GM19324 (cell line): ENCODE measurements around the gene MEIS1.

Experiments used
- ATAC-seq: cut with Tn5 transposase; IDR thresholded peaks from one replicate; pipeline ENCODE4 v1.9.1; 2021; ENCODE audit warnings: mild to moderate bottlenecking, moderate library complexity; ENCODE audit not compliant: unreplicated experiment, low FRiP score

MEIS1 gene

GRCh38 chr2:66497431-66498288, 62.7 kb downstream of the MEIS1 start:
- no peak for ATAC-seq

- no peak for ATAC-seq
Measured at GRCh38 chr2:66498289-66498975, 63.5 kb downstream of the MEIS1 start.

- ATAC-seq: no peak
Measured at GRCh38 chr2:66501267-66501666, 66.3 kb downstream of the MEIS1 start.

GRCh38 chr2:66506265-66506664, 71.3 kb downstream of the MEIS1 start:
- ATAC-seq: no peak

- ATAC-seq: no peak
Measured at GRCh38 chr2:66507673-66508201, 72.8 kb downstream of the MEIS1 start.

- no peak for ATAC-seq
Measured at GRCh38 chr2:66508484-66509071, 73.7 kb downstream of the MEIS1 start.

GRCh38 chr2:66509326-66509811, 74.4 kb downstream of the MEIS1 start:
- no peak for ATAC-seq

GRCh38 chr2:66512626-66513025, 77.7 kb downstream of the MEIS1 start:
- no peak for ATAC-seq

GRCh38 chr2:66515743-66516142, 80.8 kb downstream of the MEIS1 start:
- ATAC-seq: no peak

GRCh38 chr2:66516499-66516898, 81.6 kb downstream of the MEIS1 start:
- ATAC-seq: no peak

- no peak for ATAC-seq
Measured at GRCh38 chr2:66517772-66518171, 82.8 kb downstream of the MEIS1 start.

- no peak for ATAC-seq
Measured at GRCh38 chr2:66519264-66519843, 84.4 kb downstream of the MEIS1 start.

GRCh38 chr2:66521291-66521922, 86.5 kb downstream of the MEIS1 start:
- ATAC-seq: no peak

- ATAC-seq: no peak
Measured at GRCh38 chr2:66522611-66523376, 87.9 kb downstream of the MEIS1 start.

- ATAC-seq: no peak
Measured at GRCh38 chr2:66523377-66523969, 88.5 kb downstream of the MEIS1 start.

GRCh38 chr2:66523990-66524389, 89.1 kb downstream of the MEIS1 start:
- no peak for ATAC-seq

GRCh38 chr2:66525606-66526005, 90.7 kb downstream of the MEIS1 start:
- no peak for ATAC-seq

GRCh38 chr2:66526180-66526579, 91.3 kb downstream of the MEIS1 start:
- no peak for ATAC-seq
